ENCODE data around the gene RSBN1.
"Not testable (repeated sequence)": the region's sequence is repeated elsewhere in the genome, so short reads cannot be mapped to it uniquely, and the experiment has no call there.

RSBN1 gene

DNA sequence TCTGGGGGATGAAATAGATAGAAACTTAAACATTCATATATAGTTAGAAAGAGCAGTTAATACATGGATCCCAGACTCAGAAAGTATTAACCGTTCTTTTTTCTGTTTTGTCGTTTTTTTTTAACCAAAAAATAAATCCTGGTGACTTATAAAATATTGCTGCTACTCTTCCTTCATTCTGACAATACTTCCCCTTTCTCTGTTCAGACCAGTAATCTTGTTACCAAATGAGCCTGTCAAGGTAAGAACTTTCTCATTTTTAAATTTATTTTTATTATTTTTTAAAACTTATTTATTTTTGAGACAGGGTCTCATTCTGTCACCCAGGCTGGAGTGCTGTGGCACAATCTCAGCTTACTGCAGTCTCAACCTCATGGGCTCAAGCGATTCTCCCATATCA lies 45.5 kb upstream of the RSBN1 start:
- DNase-seq (ENCODE audit: low read depth in 2 of 2) = no peak
- TF ChIP-seq, protein P1, sequence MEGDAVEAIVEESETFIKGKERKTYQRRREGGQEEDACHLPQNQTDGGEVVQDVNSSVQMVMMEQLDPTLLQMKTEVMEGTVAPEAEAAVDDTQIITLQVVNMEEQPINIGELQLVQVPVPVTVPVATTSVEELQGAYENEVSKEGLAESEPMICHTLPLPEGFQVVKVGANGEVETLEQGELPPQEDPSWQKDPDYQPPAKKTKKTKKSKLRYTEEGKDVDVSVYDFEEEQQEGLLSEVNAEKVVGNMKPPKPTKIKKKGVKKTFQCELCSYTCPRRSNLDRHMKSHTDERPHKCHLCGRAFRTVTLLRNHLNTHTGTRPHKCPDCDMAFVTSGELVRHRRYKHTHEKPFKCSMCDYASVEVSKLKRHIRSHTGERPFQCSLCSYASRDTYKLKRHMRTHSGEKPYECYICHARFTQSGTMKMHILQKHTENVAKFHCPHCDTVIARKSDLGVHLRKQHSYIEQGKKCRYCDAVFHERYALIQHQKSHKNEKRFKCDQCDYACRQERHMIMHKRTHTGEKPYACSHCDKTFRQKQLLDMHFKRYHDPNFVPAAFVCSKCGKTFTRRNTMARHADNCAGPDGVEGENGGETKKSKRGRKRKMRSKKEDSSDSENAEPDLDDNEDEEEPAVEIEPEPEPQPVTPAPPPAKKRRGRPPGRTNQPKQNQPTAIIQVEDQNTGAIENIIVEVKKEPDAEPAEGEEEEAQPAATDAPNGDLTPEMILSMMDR (IDR thresholded peaks at IDR 0.05; ENCODE audit: low read depth, low read length) = no peak

DNA sequence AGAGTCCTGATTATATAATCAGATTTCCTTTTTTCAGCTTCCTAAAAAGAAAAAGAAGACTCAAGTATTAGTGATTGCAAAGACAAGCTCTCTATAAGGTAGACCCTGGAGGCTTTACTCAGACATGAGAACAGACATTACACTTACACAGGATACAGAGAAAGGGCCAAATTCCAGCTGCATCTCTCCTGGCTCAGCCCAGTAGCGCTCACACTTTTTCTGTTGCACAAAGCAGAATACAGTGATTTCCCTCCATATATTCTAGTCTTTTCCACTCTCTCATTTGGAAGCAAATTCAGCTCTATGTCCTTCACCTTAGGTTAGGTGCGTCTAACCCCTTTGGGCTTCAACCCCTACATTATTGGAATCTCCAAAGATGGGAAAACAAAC lies 44.1 kb upstream of the RSBN1 start:
- H3K4me3 ChIP-seq (replicated peaks in 1 of 2; ENCODE audit: low read depth in 2 of 2, low read length in 2 of 2) = no peak overlapping the region
- TF ChIP-seq, protein P1 (IDR thresholded peaks at IDR 0.05; ENCODE audit: low read depth, low read length) = no peak
- no peak for DNase-seq (ENCODE audit: low read depth in 2 of 2)

More for the DNA sequence above, 45.5 kb upstream of the RSBN1 start:
- no peak overlapping the region for H3K4me3 ChIP-seq (replicated peaks in 1 of 2; ENCODE audit: low read depth in 2 of 2, low read length in 2 of 2)

DNA sequence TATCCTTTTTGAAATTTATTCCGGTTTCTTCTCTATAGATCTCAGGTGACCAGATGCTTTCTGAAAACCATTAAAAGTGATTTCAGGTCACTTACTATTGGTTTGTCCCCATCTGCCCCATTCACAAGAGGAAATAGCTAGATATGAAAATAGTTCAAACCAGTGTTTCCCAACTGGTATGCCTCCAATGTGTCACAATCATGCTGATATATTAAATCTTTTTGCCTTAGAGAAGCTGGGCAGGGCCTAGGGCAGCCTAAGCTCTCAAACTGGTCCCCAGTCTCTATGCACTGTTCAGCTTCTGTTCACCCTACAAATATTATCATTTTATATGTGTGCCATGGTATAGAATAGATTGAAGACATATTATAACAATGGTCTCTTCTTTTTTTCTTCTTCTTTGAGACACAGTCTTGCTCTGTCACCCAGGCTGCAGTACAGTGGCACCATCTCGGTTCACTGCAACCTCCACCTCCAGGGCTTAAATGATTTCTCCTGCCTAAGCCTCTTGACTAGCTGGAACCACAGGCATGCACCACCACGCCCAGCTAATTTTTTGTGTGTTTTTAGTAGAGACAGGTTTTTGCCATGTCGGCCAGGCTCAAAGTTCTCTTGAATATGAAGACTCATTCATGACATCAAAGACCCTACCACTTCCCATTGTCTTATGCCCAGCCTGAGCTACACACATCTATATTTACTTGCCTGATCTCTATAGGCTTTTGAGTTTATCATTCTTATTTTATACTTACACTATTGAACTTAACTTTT lies 43.5 kb upstream of the RSBN1 start:
- TF ChIP-seq, protein P1 (IDR thresholded peaks at IDR 0.05; ENCODE audit: low read depth, low read length) = no peak
- peak in 1 of 2 donors; percentile 23 for DNase-seq (ENCODE audit: low read depth in 2 of 2)
- no peak overlapping the region for H3K4me3 ChIP-seq (replicated peaks in 1 of 2; ENCODE audit: low read depth in 2 of 2, low read length in 2 of 2)

DNA sequence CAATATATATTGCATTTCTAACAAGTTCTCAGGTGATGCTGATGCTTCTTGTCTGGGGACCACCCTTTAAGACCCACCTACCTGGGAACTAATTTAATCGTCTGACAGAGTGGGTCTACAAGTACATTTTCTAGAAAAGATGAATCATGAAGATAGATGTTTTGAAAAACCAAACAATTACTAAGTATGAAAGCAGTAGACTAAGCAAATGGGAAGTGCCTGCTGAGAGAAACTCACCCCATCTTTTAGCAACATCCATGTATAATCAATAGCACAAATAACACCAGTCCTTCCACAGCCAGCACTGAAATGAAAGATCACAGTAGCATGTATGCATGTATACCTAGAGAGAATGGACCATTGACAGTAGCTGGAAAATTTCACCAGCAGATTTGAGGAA lies 42.0 kb upstream of the RSBN1 start:
- no peak overlapping the region for H3K4me3 ChIP-seq (replicated peaks in 1 of 2; ENCODE audit: low read depth in 2 of 2, low read length in 2 of 2)
- DNase-seq (ENCODE audit: low read depth in 2 of 2) = no peak
- TF ChIP-seq, protein P1 (IDR thresholded peaks at IDR 0.05; ENCODE audit: low read depth, low read length) = no peak

DNA sequence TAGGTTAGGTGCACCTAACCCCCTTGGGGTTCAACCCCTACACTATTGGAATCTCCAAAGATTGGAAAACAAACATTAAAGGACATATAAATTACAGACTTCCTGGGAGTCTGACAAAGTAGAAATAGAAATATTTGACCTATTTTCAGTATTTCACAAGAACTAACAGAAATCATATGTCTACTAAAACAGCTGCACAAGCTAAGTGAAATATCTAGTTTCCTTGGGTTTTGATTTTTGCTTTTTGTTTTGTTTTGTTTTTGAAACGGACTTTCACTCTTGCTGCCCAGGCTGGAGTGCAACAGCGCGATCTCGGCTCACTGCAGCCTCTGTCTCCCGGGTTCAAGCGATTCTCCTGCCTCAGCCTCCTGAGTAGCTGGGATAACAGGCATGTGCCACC lies 40.4 kb upstream of the RSBN1 start:
- DNase-seq (ENCODE audit: low read depth in 2 of 2); H3K4me3 ChIP-seq (replicated peaks in 1 of 2; ENCODE audit: low read depth in 2 of 2, low read length in 2 of 2): not testable (repeated sequence)

DNA sequence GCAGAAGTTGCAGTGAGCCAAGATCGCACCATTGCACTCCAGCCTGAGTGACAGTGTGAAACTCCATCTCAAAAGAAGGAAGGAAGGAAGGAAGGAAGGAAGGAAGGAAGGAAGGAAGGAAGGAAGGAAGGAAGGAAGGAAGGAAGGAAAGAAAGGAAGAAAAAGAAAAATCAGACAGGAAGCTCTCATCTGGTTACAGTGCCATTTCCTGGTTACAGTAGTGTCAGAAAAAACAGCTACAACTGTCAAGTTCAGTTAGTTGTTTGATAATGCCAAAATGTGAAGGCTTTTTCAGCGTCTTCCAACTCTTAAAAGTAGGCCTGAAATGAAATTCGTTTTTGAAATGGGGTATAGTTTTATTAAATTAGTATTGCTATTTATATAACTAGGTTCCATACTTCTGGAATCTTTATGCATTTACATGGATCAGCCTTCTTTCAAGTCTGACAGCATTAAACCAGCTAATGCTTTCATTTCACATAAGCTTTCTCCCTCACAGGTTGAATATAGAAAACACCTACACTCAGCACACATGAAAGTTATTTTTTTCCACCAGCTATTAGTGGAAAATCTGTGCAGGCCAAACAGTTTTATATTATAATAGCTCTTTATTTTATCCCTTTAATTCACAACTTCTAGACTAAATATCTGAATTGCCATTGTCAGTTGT lies 38.0 kb upstream of the RSBN1 start:
- TF ChIP-seq, protein P1 (IDR thresholded peaks at IDR 0.05; ENCODE audit: low read depth, low read length) = no peak
- DNase-seq (ENCODE audit: low read depth in 2 of 2) = no peak
- H3K4me3 ChIP-seq (replicated peaks in 1 of 2; ENCODE audit: low read depth in 2 of 2, low read length in 2 of 2) = no peak overlapping the region

DNA sequence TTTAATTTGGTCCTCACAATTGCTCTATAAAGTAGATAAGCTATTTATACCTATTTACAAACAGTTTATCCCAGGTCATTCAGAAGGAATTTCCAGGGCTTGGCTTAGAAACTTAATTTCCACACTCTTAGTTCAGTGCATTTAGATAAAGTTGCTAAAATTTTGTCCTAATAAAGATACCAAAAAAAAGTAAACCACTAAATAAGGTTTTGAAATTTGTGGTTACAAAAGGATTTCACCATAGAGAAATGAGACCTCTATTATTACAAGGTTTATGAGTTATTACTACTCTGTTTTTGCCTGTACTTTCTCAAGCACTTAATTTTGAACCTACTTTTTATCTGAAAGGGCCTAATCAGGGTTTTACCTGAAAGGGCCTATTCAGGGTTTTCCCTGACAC lies 36.8 kb upstream of the RSBN1 start:
- peak in 1 of 2 donors; percentile 18 for DNase-seq (ENCODE audit: low read depth in 2 of 2)
- H3K4me3 ChIP-seq (replicated peaks in 1 of 2; ENCODE audit: low read depth in 2 of 2, low read length in 2 of 2) = no peak overlapping the region
- TF ChIP-seq, protein P1 (IDR thresholded peaks at IDR 0.05; ENCODE audit: low read depth, low read length) = no peak

Data from cardiac fibroblast (primary cell).